Endothelial cell of umbilical vein (primary cell): ENCODE results near the gene MT3. TPM values are rescaled to one million over a fixed set of nuclear protein-coding genes. Genes with fewer than 3 reads are reported as not detected.

ENCODE experiments used
- BruUV-seq: library from RNA; stranded (reverse); fragments of 400-500 nt; replicated peaks from 2 replicates; lab custom pipeline; 2021; lab: Mats Ljungman, UMichigan
- CTCF ChIA-PET: fragments of 300-600, 350-600 bp; sonication (Branson Sonifier 250); formaldehyde crosslinking; loops from one replicate; lab custom pipeline; 2021; ENCODE audit warnings: antibody characterized with exemption, inconsistent platforms; lab: Charles Lee
- POLR2A ChIA-PET: fragments of 300-600, 350-600 bp; sonication (Branson Sonifier 250); formaldehyde crosslinking; loops from one replicate; lab custom pipeline; 2021; ENCODE audit warnings: antibody characterized with exemption, inconsistent platforms; lab: Charles Lee
- DNase-seq: peaks from one replicate; pipeline ENCODE4 v3.0.0-alpha.2; 2011; ENCODE audit warnings: low read depth, low spot score
- FAIRE-seq: peaks from 2 replicates; lab custom pipeline; 2011; peaks lifted over from hg19 to GRCh38; lab: Jason Lieb, UNC
- H2AFZ ChIP-seq: 2 replicates; pipeline ENCODE4 v1.6.0; 2012; ENCODE audit warnings: low read depth, low read length, control low read depth, inconsistent platforms
- H3K27ac ChIP-seq: 2 replicates; pipeline ENCODE4 v1.5.1; 2011; ENCODE audit warnings: low read depth, mild to moderate bottlenecking, control low read depth, low read length, moderate library complexity; ENCODE audit not compliant: insufficient read depth
- H3K27me3 ChIP-seq, 2 experiments: 2 replicates each; pipeline versions ENCODE4 v1.6.0 to v1.6.1; 2011; ENCODE audit warnings: low read length in 2 of 2, mixed read lengths in 1 of 2; ENCODE audit not compliant: control insufficient read depth in 2 of 2, insufficient read depth in 2 of 2
- H3K36me3 ChIP-seq, 2 experiments: 2 replicates in 1 of 2; 3 replicates in 1 of 2; pipeline ENCODE4 v1.5.1; 2011; ENCODE audit warnings: low read length in 2 of 2, mild to moderate bottlenecking in 1 of 2, moderate library complexity in 1 of 2; ENCODE audit not compliant: control insufficient read depth in 2 of 2, insufficient read depth in 2 of 2; ENCODE audit errors: extremely low read depth in 1 of 2
- H3K4me1 ChIP-seq: 3 replicates; pipeline ENCODE4 v1.5.1; 2011; ENCODE audit warnings: mild to moderate bottlenecking, low read length; ENCODE audit not compliant: control insufficient read depth, insufficient read depth; ENCODE audit errors: extremely low read depth
- H3K4me2 ChIP-seq: 2 replicates; pipeline ENCODE4 v1.6.1; 2011; ENCODE audit warnings: low read length, control low read depth, mixed read lengths; ENCODE audit not compliant: insufficient read depth
- H3K4me3 ChIP-seq, 3 experiments: fragments of 200-600 bp in 1 of 3; sonication (generic), shearing (Covaris generic) in 1 of 3; replicated peaks in 1 of 3; 2 replicates each; pipeline ENCODE4 v1.5.1; 2011 to 2016; ENCODE audit warnings: control low read depth in 3 of 3, low read length in 3 of 3, mild to moderate bottlenecking in 2 of 3, inconsistent platforms in 1 of 3, low read depth in 1 of 3, moderate library complexity in 1 of 3; ENCODE audit not compliant: insufficient read depth in 1 of 3
- H3K79me2 ChIP-seq: 2 replicates; pipeline ENCODE4 v1.6.0; 2012; ENCODE audit warnings: low read length, inconsistent platforms; ENCODE audit not compliant: control insufficient read depth, insufficient read depth
- H3K9ac ChIP-seq: replicated peaks from 2 replicates; pipeline ENCODE3; 2011; ENCODE audit warnings: low read length, control low read depth; ENCODE audit not compliant: insufficient read depth; ENCODE audit errors: extremely low read depth
- H3K9me1 ChIP-seq: replicated peaks from 3 replicates; pipeline ENCODE4 v1.6.0; 2011; ENCODE audit warnings: mild to moderate bottlenecking, low read length; ENCODE audit not compliant: control insufficient read depth, insufficient read depth; ENCODE audit errors: extremely low read depth
- H3K9me3 ChIP-seq: replicated peaks from 2 replicates; pipeline ENCODE4 v1.5.1; 2012; ENCODE audit warnings: low read length, inconsistent platforms; ENCODE audit not compliant: control insufficient read depth, insufficient read depth
- H4K20me1 ChIP-seq: replicated peaks from 2 replicates; pipeline ENCODE3; 2011; ENCODE audit warnings: mild to moderate bottlenecking, low read length; ENCODE audit not compliant: control insufficient read depth, insufficient read depth; ENCODE audit errors: extremely low read depth
- EZH2 ChIP-seq: IDR thresholded peaks from 2 replicates; pipeline ENCODE4 v1.6.1; 2012; ENCODE audit warnings: borderline replicate concordance, low read depth, mild to moderate bottlenecking, moderate library complexity, low read length, inconsistent platforms; ENCODE audit not compliant: severe bottlenecking
- FOS ChIP-seq: IDR thresholded peaks from 2 replicates; pipeline ENCODE4 v1.6.1; 2011; ENCODE audit warnings: mild to moderate bottlenecking, low read length, moderate library complexity, borderline replicate concordance; ENCODE audit not compliant: insufficient read depth
- GATA2 ChIP-seq: IDR thresholded peaks from 2 replicates; pipeline ENCODE4 v1.7.0; 2011; ENCODE audit warnings: low read depth, mild to moderate bottlenecking, moderate library complexity, mixed read lengths, low read length; ENCODE audit not compliant: insufficient read length, insufficient read depth
- JUN ChIP-seq: IDR thresholded peaks from 2 replicates; pipeline ENCODE4 v1.6.1; 2011; ENCODE audit warnings: borderline replicate concordance, low read depth; ENCODE audit not compliant: insufficient read length, insufficient read depth
- MYC ChIP-seq: IDR thresholded peaks from one replicate; pipeline ENCODE4 v1.6.1; 2011; ENCODE audit warnings: mild to moderate bottlenecking, low read depth, low read length
- POLR2A ChIP-seq: IDR thresholded peaks from 2 replicates; pipeline ENCODE4 v1.6.1; 2012; ENCODE audit warnings: low read depth, mild to moderate bottlenecking, control low read depth, low read length
- POLR2AphosphoS5 ChIP-seq: IDR thresholded peaks from 2 replicates; pipeline ENCODE4 v1.6.1; 2012; ENCODE audit warnings: low read depth, mild to moderate bottlenecking, control low read depth, low read length, moderate library complexity; ENCODE audit not compliant: insufficient read depth
- dilution Hi-C: fragments of 300-500 bp; cut with MboI; formaldehyde crosslinking; loops from one replicate; pipeline ENCODE4 v1.15.0; 2019; ENCODE audit warnings: low sequenced_read_pairs; ENCODE audit not compliant: extremely low pct_ligation_motif_present
- intact Hi-C: fragments of 100-400 bp; cut with micrococcal nuclease; formaldehyde crosslinking; loops from one replicate; pipeline ENCODE4 v1.10.0; 2022
- polyA plus RNA-seq, 4 experiments: library from polyadenylated mRNA; depleted of rRNA in 3 of 4; stranded (reverse) in 3 of 4; unstranded in 1 of 4; fragments of >200 nt; gene quantifications; 2 replicates each; pipeline versions ENCODE4 v1.2.1 to v1.2.3, GENCODE V29; 2011 to 2012; ENCODE audit warnings: missing spikeins in 1 of 4
- total RNA-seq: library from RNA; stranded (reverse); gene quantifications from 2 replicates; pipeline ENCODE4 v1.2.3, GENCODE V29; 2021
- TF ChIP-seq, protein P1 (sequence below), 2 donors: IDR thresholded peaks; 1 replicate in 1 of 2; 2 replicates in 1 of 2; pipeline ENCODE4 v1.5.1; 2011; ENCODE audit warnings: low read length in 2 of 2, mild to moderate bottlenecking in 2 of 2, moderate library complexity in 2 of 2, control low read depth in 1 of 2, inconsistent platforms in 1 of 2, low read depth in 1 of 2; ENCODE audit not compliant: insufficient read depth in 1 of 2; ENCODE audit errors: extremely low read depth in 1 of 2
- TF ChIP-seq, protein P2 (sequence below): IDR thresholded peaks from 2 replicates; pipeline ENCODE4 v1.6.1; 2011; ENCODE audit not compliant: insufficient read depth, insufficient read length

The MT3 gene
- total and polyA plus RNA-seq, 2 donors (not counting 3 experiments of a cell fraction or from before 2014, with no cell fraction given) = not detected

DNA sequence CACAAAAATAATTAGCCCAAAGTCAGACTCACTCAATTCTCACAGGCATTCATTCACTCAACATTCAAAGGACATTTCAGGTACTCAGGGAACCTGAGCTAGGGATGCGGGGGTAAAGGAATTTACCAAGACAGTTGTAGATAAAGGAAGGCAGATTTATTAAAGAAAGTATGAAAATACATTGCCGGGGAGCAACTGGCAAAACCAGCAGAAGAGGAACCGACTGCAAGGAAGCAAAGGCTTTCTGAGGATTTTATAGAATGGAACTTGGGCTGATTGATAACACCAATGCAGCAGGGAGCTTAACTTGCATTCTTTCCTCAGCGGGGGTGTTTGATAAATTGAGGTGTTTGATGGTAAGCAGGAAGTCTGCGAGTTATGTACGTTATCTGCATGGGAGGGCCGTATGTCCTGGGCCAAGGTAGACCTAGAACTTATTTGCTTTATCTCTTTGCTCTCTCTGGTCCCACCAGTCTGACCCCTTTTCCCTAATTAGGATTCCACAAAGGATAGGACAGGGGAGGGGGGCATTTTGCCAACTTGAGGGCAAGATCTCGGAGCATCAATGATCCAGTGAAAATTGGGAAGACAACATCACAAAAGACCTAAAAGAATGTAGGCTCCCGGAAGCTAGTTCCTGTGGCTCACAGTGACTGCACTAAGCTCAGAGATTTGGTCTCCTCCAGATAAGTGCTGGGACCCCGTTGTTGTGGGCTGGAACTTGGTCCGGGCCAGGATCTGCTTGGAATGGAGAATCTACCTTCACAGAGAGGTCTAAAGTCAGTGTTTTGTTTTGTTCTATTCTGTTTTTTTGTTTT, 5.8 kb upstream of the MT3 start:
- no TSS peak for BruUV-seq
- FAIRE-seq = no peak
- H3K4me1 ChIP-seq = no peaks in the 10 kb centered on the region

DNA sequence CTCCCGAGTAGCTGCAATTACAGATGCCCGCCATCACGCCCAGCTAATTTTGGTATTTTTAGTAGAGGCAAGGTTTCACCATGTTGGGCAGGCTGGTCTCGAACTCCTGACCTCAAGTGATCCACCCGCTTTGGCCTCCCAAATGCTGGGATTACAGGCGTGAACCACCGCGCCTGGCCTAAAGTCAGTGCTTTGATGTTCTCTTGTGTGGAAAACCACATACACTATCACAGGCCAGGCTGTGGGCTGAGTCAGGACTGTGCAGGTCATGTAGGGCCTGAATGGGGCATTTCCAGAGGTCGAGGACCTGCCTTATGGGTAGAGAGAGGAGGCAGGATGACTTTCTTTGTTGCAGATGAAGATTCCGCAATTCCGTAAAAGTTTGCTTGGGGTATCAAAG, 5.1 kb upstream of the MT3 start:
- dilution Hi-C loops (no loop called here), intact Hi-C loops (no loop called here)
- Histone ChIP-seq H3K9me3 (no peaks in the 10 kb centered on the region), H2AFZ (no peak overlapping the region), H3K9me1 (no peaks in the 10 kb centered on the region), H3K36me3 (no peaks in the 10 kb centered on the region), H3K9ac (no peak overlapping the region), H4K20me1 (no peaks in the 10 kb centered on the region), H3K4me1 (no peaks in the 10 kb centered on the region), H3K79me2 (no peaks in the 10 kb centered on the region), H3K27me3 (peaks cover 12 to 17% of the 10 kb centered on the region in 2 experiments), H3K4me3 (no peak overlapping the region), H3K4me2 (no peak overlapping the region), H3K27ac (no peak overlapping the region)
- ChIA-PET POLR2A (no interaction called here), CTCF (interaction anchor here (1.4 to 2.3 kb wide), 2 partner anchors 16 to 118 kb away, joined by 4 to 9 read pairs; no protein-coding TSS in a partner anchor)
- DNase-seq (no peak), FAIRE-seq (no peak)
- no TSS peak for BruUV-seq
- TF ChIP-seq EZH2 (no peak), MYC (no peak), POLR2AphosphoS5 (no peak), JUN (no peak), FOS (no peak), POLR2A (no peak), GATA2 (no peak)
- TF ChIP-seq, protein P1, sequence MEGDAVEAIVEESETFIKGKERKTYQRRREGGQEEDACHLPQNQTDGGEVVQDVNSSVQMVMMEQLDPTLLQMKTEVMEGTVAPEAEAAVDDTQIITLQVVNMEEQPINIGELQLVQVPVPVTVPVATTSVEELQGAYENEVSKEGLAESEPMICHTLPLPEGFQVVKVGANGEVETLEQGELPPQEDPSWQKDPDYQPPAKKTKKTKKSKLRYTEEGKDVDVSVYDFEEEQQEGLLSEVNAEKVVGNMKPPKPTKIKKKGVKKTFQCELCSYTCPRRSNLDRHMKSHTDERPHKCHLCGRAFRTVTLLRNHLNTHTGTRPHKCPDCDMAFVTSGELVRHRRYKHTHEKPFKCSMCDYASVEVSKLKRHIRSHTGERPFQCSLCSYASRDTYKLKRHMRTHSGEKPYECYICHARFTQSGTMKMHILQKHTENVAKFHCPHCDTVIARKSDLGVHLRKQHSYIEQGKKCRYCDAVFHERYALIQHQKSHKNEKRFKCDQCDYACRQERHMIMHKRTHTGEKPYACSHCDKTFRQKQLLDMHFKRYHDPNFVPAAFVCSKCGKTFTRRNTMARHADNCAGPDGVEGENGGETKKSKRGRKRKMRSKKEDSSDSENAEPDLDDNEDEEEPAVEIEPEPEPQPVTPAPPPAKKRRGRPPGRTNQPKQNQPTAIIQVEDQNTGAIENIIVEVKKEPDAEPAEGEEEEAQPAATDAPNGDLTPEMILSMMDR (IDR thresholded peaks at IDR 0.05; ENCODE audit: extremely low read depth in 1 of 2, insufficient read depth in 1 of 2, low read depth in 1 of 2, low read length in 2 of 2) = no peak
- TF ChIP-seq, protein P2, sequence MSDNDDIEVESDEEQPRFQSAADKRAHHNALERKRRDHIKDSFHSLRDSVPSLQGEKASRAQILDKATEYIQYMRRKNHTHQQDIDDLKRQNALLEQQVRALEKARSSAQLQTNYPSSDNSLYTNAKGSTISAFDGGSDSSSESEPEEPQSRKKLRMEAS = no peak

More for the DNA sequence above, 5.8 kb upstream of the MT3 start:
- Histone ChIP-seq H3K27ac (no peak overlapping the region), H3K36me3 (no peaks in the 10 kb centered on the region), H3K27me3 (peaks cover 5 to 17% of the 10 kb centered on the region in 2 experiments), H3K9me1 (no peaks in the 10 kb centered on the region), H3K4me3 (no peak overlapping the region), H4K20me1 (no peaks in the 10 kb centered on the region), H2AFZ (no peak overlapping the region), H3K79me2 (no peaks in the 10 kb centered on the region), H3K9me3 (no peaks in the 10 kb centered on the region), H3K9ac (no peak overlapping the region), H3K4me2 (no peak overlapping the region)
- dilution Hi-C loops = no loop called here
- POLR2A ChIA-PET = no interaction called here
- no peak for DNase-seq
- CTCF ChIA-PET = interaction anchor here (0.6 to 2.4 kb wide), 4 partner anchors 17 to 778 kb away, joined by 3 to 14 read pairs (median 7); no protein-coding TSS in a partner anchor
- intact Hi-C loops = no loop called here
- TF ChIP-seq POLR2A (no peak), GATA2 (no peak)
- TF ChIP-seq, protein P2 = no peak
